Upper lobe of left lung (tissue), 6 donors: ENCODE data around the gene SARS1. TPM values are rescaled to one million over a fixed set of nuclear protein-coding genes. Genes with fewer than 3 reads are reported as not detected.

Experiments
- ATAC-seq, 2 donors: fragments of 200-7000 bp; cut with Tn5 transposase; one replicate each; pipeline ENCODE4 v1.9.1; 2022; ENCODE audit warnings: mild to moderate bottlenecking in 2 of 2, moderate library complexity in 2 of 2; ENCODE audit not compliant: low FRiP score in 2 of 2
- DNase-seq, 2 donors: peaks; one replicate each; pipeline ENCODE4 v3.0.0-alpha.2; 2019 to 2020
- H3K27ac ChIP-seq, 4 donors: fragments of 200-600 bp; sonication (generic); one replicate each; pipeline ENCODE4 v1.5.1; 2016 to 2019
- H3K27me3 ChIP-seq, 4 donors: fragments of 200-600 bp; sonication (generic); one replicate each; pipeline ENCODE4 v1.5.1; 2017 to 2019
- H3K36me3 ChIP-seq, 4 donors: fragments of 200-600 bp; sonication (generic); one replicate each; pipeline ENCODE4 v1.5.1; 2016 to 2019
- H3K4me1 ChIP-seq, 4 donors: fragments of 200-600 bp; sonication (generic); one replicate each; pipeline ENCODE4 v1.5.1; 2018 to 2019
- H3K4me3 ChIP-seq, 4 donors: fragments of 200-600 bp; sonication (generic); one replicate each; pipeline ENCODE4 v1.5.1; 2017 to 2019; ENCODE audit warnings: mild to moderate bottlenecking in 2 of 4, moderate library complexity in 1 of 4
- H3K9me3 ChIP-seq, 4 donors: fragments of 200-600 bp; sonication (generic); one replicate each; pipeline ENCODE4 v1.5.1; 2018 to 2019
- EP300 ChIP-seq, 4 donors: sonication (generic); formaldehyde crosslinking; IDR thresholded peaks; one replicate each; pipeline ENCODE4 v1.5.1; 2017; ENCODE audit warnings: antibody characterized with exemption in 4 of 4, control low read depth in 2 of 4
- POLR2A ChIP-seq, 4 donors: fragments of 450-650 bp; IDR thresholded peaks; one replicate each; pipeline ENCODE4 v1.5.1; 2016 to 2017; ENCODE audit warnings: antibody characterized with exemption in 4 of 4, mild to moderate bottlenecking in 2 of 4
- POLR2AphosphoS5 ChIP-seq, 2 donors: sonication (generic); formaldehyde crosslinking; IDR thresholded peaks; one replicate each; pipeline ENCODE4 v1.5.1; 2017; ENCODE audit warnings: antibody characterized with exemption in 2 of 2
- WGBS, 2 donors: methylation state at CpG; one replicate each; pipeline ENCODE4 v1.1.5; 2017 to 2018; 5-methylcytosine and 5-hydroxymethylcytosine counted together
- total RNA-seq, 6 donors: library from RNA; depleted of rRNA in 4 of 6; stranded (reverse); fragments of >200 nt in 4 of 6; gene quantifications; one replicate each; pipeline versions ENCODE4 v1.1.0 to v1.2.1, GENCODE V29; 2016 to 2021
- TF ChIP-seq, protein P1 (sequence below), 6 experiments: fragments of 450-650 bp in 4 of 6; fragments of 200-600 bp in 2 of 6; sonication (generic) in 2 of 6; IDR thresholded peaks; one replicate each; pipeline ENCODE4 v1.5.1; 2016 to 2019; ENCODE audit warnings: antibody characterized with exemption in 6 of 6
- donor health status: DM: no; HTN: no; CAD: no; lungs with moderate emphysema.
- donor health status: DM: no; HTN: yes; CAD: no; lungs with severe emphysema.

SARS1 gene, protein sequence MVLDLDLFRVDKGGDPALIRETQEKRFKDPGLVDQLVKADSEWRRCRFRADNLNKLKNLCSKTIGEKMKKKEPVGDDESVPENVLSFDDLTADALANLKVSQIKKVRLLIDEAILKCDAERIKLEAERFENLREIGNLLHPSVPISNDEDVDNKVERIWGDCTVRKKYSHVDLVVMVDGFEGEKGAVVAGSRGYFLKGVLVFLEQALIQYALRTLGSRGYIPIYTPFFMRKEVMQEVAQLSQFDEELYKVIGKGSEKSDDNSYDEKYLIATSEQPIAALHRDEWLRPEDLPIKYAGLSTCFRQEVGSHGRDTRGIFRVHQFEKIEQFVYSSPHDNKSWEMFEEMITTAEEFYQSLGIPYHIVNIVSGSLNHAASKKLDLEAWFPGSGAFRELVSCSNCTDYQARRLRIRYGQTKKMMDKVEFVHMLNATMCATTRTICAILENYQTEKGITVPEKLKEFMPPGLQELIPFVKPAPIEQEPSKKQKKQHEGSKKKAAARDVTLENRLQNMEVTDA
- 100 to 1,000 TPM; 126 to 212 (median 160) TPM for total RNA-seq

DNA sequence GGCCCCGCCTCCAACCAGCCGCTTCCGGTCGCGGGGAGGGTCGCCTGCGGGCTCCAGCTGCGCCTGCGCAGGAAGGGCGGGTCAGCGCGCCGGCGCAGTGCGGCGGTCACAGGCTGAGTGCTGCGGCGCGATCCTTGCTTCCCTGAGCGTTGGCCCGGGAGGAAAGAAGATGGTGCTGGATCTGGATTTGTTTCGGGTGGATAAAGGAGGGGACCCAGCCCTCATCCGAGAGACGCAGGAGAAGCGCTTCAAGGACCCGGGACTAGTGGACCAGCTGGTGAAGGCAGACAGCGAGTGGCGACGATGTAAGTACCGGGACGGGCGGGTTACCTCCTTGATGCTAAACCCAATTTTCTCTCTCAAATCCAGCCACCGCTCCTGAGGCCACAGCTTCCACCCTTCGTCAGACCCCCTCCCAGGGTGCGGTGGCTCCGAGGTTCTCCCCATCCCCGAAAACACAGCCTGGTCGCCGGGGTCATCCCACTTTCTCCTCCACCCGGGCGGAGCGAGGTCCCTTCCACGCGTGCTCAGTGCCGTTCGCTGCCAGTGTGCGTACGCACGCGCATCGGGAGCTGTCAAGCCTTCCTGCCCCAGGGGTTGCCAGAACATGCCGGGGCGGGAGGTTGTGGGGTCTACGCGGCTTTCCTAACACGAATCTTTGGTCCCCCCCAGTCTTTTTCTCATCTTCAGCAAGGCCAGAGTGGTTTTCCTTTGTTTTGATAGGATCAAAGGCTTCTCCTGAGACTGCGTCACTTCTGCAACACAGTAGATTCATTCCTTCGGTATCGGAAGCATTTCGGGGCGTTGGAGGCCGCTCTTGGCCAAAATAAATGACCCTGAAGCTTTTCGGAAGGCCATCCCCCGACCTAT lies at the start of gene SARS1:
SARS1 (plus strand) TSS at position 95 of the 870 bp plus-strand sequence; CDS start at position 170, 75 bp downstream.
- peak; percentile 95 to 97 for ATAC-seq
- 0% methylated on average over 52 to 59 of the region's 64 CpGs for WGBS, 2 donors
- TF ChIP-seq POLR2AphosphoS5 (IDR thresholded peaks at IDR 0.05) (peak; percentile 89 to 95), EP300 (IDR thresholded peaks at IDR 0.05) (no peak), POLR2A (IDR thresholded peaks at IDR 0.05) (peak in 3 of 4 donors; percentile 33 to 93 (median 52))
- TF ChIP-seq, protein P1, sequence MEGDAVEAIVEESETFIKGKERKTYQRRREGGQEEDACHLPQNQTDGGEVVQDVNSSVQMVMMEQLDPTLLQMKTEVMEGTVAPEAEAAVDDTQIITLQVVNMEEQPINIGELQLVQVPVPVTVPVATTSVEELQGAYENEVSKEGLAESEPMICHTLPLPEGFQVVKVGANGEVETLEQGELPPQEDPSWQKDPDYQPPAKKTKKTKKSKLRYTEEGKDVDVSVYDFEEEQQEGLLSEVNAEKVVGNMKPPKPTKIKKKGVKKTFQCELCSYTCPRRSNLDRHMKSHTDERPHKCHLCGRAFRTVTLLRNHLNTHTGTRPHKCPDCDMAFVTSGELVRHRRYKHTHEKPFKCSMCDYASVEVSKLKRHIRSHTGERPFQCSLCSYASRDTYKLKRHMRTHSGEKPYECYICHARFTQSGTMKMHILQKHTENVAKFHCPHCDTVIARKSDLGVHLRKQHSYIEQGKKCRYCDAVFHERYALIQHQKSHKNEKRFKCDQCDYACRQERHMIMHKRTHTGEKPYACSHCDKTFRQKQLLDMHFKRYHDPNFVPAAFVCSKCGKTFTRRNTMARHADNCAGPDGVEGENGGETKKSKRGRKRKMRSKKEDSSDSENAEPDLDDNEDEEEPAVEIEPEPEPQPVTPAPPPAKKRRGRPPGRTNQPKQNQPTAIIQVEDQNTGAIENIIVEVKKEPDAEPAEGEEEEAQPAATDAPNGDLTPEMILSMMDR (IDR thresholded peaks at IDR 0.05): peak in 1 of 6 experiments; percentile 7

DNA sequence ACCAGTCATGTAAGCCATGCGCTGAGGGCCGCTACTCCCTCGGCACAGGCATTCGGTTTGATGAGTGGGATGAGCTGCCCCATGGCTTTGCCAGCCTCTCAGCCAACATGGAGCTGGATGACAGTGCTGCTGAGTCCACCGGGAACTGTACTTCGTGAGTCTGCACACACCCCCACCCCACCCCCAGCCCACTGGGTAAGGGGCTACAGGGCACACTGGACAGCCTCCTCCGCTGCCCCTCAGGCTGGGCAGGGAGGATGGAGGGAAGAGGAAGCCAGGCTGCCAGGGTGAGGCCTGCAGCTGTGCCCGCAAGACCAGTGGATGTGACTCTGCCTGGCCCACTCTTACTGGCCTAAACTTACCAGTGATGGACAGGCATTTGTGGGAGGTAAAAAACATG lies 49.2 kb upstream of the SARS1 start:
- peak in 1 of 2 donors; percentile 39 for DNase-seq
- Histone ChIP-seq H3K36me3 (no peaks in the 10 kb centered on the region), H3K4me3 (no peak overlapping the region), H3K9me3 (no peaks in the 10 kb centered on the region), H3K4me1 (peaks cover 20 to 27% (median 26%) of the 10 kb centered on the region in 4 donors), H3K27ac (no peak overlapping the region), H3K27me3 (no peaks in the 10 kb centered on the region)
- no peak for ATAC-seq
- TF ChIP-seq POLR2A (IDR thresholded peaks at IDR 0.05): no peak
- TF ChIP-seq, protein P1 (IDR thresholded peaks at IDR 0.05): no peak
- TF ChIP-seq POLR2AphosphoS5 (IDR thresholded peaks at IDR 0.05): no peak
- TF ChIP-seq EP300 (IDR thresholded peaks at IDR 0.05): no peak
- 96 to 97% methylated on average over 7 to 8 of the region's 8 CpGs for WGBS, 2 donors

More for the DNA sequence above, at the start of gene SARS1:
- peak within 1 kb of the TSS; percentile 80 to 92 (median 90) for H3K27ac ChIP-seq
- peak; percentile 89 to 97 for DNase-seq
- peak within 1 kb of the TSS; percentile 15 to 93 (median 82) for H3K4me3 ChIP-seq
- H3K9me3 ChIP-seq: no peaks in the 10 kb centered on the region
- H3K27me3 ChIP-seq: no peaks in the 10 kb centered on the region
- H3K36me3 ChIP-seq: peaks cover 0 to 14% (median 0%) of the 10 kb centered on the region in 4 donors
- H3K4me1 ChIP-seq: peaks cover 21 to 44% (median 38%) of the 10 kb centered on the region in 4 donors

DNA sequence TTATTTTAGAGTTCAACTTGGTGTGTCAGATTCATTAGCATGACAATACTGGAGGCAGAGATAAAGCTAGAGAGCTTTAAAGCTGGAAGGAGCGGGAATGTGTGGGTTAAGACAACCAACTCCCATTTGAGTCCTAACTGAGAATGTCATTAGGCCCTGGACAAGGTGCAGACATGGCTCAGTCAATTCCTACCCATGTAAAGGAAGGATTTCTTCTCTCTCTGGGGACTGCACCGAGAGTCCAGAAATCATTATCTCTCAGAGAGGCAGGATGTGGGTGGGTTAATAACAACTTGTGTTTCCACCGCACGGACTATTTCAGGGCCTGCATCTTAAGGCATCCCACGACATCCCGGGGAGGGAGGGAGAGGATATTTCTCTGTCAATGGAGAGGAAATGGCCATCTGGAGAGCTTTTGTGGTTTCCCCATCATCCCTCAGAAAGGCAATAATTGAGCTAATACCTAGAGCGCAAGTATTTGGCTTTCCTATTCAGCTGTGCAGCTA lies 46.7 kb upstream of the SARS1 start:
- H3K27me3 ChIP-seq: no peaks in the 10 kb centered on the region
- H3K9me3 ChIP-seq: no peaks in the 10 kb centered on the region
- WGBS, 2 donors: 60 to 66% methylated on average over 7 of the region's 7 CpGs
- TF ChIP-seq POLR2AphosphoS5 (IDR thresholded peaks at IDR 0.05): no peak
- no peak for TF ChIP-seq EP300 (IDR thresholded peaks at IDR 0.05)
- TF ChIP-seq POLR2A (IDR thresholded peaks at IDR 0.05): no peak
- TF ChIP-seq, protein P1 (IDR thresholded peaks at IDR 0.05): no peak
- H3K4me3 ChIP-seq: no peak overlapping the region
- DNase-seq (no peak), ATAC-seq (no peak)
- H3K4me1 ChIP-seq: peaks cover 15 to 39% (median 23%) of the 10 kb centered on the region in 4 donors
- no peak overlapping the region for H3K27ac ChIP-seq
- no peaks in the 10 kb centered on the region for H3K36me3 ChIP-seq

DNA sequence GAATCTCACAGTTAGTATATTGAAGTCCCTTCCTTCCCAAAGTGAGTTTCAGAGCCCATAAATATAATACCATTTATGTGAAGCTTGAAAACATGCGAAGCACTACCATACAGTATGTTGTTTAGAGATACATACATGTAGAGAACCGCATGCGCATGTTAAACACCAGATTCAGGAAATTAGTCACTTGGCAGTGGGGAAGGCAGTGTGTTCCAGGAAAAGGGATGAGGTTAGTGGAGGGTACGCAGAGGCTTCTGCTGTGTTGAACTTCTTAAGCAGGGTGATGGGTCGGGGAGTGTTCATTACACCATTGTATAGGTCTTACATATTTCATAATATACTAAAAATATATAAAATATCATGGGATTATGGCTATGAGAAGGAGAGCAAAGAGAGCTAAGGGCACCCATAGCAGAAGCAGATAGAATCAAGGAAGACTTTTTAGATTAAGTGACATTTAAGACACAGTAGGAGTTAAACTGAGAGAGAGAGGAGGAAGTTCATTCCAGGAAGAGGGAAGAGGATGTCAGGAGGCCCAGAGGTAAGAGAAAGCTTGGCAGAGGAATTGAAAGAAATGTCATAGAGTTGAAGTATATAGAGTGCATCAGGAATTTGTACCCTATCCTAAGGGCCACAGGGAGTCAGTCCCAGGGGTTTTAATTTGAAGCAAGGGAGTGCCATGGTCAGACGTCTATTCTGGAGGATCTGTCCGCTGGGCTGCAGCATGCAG lies 43.5 kb upstream of the SARS1 start:
- H3K36me3 ChIP-seq: no peaks in the 10 kb centered on the region
- peaks cover 0 to 24% (median 6%) of the 10 kb centered on the region in 4 donors for H3K4me1 ChIP-seq
- no peaks in the 10 kb centered on the region for H3K27me3 ChIP-seq
- ATAC-seq: no peak
- no peak overlapping the region for H3K4me3 ChIP-seq
- TF ChIP-seq EP300 (IDR thresholded peaks at IDR 0.05): no peak
- TF ChIP-seq POLR2AphosphoS5 (IDR thresholded peaks at IDR 0.05): no peak
- TF ChIP-seq, protein P1 (IDR thresholded peaks at IDR 0.05): no peak
- TF ChIP-seq POLR2A (IDR thresholded peaks at IDR 0.05): no peak
- WGBS, 2 donors: 72 to 75% methylated on average over 7 of the region's 7 CpGs
- H3K27ac ChIP-seq: peak overlapping the region in 1 of 4 donors; percentile 7
- no peak for DNase-seq
- H3K9me3 ChIP-seq: no peaks in the 10 kb centered on the region
